ENCODE results near the gene KCNMA1.

DNA sequence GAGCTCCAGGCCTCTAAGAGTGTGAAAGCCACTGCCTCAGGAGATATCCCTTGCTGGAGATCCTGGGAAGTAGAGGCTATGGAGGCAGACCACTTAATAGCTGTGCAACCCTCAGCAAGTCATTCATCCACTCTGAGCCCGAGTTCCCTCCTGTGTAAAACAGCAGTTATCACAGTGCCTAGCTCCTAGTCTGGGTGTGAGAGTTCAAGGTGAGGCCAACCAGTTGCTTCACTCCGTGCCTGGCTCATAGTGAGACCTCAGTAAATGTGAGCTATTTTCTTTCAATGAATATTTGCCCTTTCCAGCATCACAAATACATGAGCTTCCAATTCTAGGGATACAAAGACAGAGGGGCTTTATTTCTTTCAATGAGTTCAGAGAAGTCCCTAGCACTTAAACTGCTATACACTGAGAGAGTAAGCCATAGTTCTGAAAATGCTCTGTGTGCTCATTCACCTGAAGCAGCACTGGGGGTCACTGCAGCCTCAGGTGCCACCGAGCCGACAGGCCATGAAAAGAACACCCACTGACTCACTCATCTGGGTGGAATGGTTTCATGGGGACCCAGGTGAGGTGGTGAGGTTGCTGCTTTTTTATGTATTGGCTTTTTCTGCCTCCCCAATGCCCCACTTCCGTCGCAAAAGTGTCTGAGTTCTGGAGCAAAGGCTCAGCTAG is 259.8 kb downstream of the KCNMA1 start:
- TF ChIP-seq, protein P1, sequence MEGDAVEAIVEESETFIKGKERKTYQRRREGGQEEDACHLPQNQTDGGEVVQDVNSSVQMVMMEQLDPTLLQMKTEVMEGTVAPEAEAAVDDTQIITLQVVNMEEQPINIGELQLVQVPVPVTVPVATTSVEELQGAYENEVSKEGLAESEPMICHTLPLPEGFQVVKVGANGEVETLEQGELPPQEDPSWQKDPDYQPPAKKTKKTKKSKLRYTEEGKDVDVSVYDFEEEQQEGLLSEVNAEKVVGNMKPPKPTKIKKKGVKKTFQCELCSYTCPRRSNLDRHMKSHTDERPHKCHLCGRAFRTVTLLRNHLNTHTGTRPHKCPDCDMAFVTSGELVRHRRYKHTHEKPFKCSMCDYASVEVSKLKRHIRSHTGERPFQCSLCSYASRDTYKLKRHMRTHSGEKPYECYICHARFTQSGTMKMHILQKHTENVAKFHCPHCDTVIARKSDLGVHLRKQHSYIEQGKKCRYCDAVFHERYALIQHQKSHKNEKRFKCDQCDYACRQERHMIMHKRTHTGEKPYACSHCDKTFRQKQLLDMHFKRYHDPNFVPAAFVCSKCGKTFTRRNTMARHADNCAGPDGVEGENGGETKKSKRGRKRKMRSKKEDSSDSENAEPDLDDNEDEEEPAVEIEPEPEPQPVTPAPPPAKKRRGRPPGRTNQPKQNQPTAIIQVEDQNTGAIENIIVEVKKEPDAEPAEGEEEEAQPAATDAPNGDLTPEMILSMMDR (IDR thresholded peaks at IDR 0.05), result no peak
- no peak for TF ChIP-seq POLR2A (IDR thresholded peaks at IDR 0.05)
